A549 (cell line): ENCODE results near the gene ANKRD9.

Source experiments
- CBX2 ChIP-seq: fragments of 200-600 bp; sonication (generic); IDR thresholded peaks from 2 replicates; pipeline ENCODE4 v1.6.1; 2016; ENCODE audit warnings: low read depth, mild to moderate bottlenecking, borderline replicate concordance
- CTCF ChIP-seq: fragments of >200 bp; sonication (Bioruptor Twin); formaldehyde crosslinking; IDR thresholded peaks from 3 replicates; pipeline ENCODE4 v1.5.1; 2016
- ELK1 ChIP-seq: fragments of 150-350 bp; IDR thresholded peaks from 2 replicates; pipeline ENCODE4 v1.6.1; 2014; ENCODE audit warnings: low read depth, mild to moderate bottlenecking, low read length
- NR3C1 ChIP-seq: fragments of >200 bp; sonication (Bioruptor Twin); formaldehyde crosslinking; IDR thresholded peaks from 3 replicates; pipeline ENCODE4 v1.6.1; 2017
- RAD21 ChIP-seq, 2 experiments: fragments of >200 bp in 1 of 2; sonication (Bioruptor Twin) in 1 of 2; formaldehyde crosslinking in 1 of 2; IDR thresholded peaks in 1 of 2; conservative IDR thresholded peaks in 1 of 2; 2 replicates in 1 of 2; 3 replicates in 1 of 2; pipeline ENCODE4 v1.6.1; 2012 to 2018; ENCODE audit warnings: inconsistent platforms in 1 of 2
- RCOR1 ChIP-seq: fragments of 150-350 bp; IDR thresholded peaks from 2 replicates; pipeline ENCODE4 v1.6.1; 2014; ENCODE audit warnings: antibody characterized with exemption, low read length, low read depth

GRCh38 chr14:102495491-102496330, 13.9 kb downstream of the ANKRD9 start:
- TF ChIP-seq CTCF (no peak), RAD21 (conservative IDR thresholded peaks at IDR 0.05 in 1 of 2, IDR thresholded peaks at IDR 0.05 in 1 of 2) (no peak), NR3C1 (no peak), RCOR1 (no peak), CBX2 (no peak), ELK1 (no peak)
